GM13976 (cell line): ENCODE measurements around the gene HCFC1.

ENCODE experiments used
- DNase-seq: peaks from one replicate; pipeline ENCODE4 v3.0.0; 2012; ENCODE audit warnings: low spot score
- in situ Hi-C: fragments of 300-500 bp; cut with MboI; formaldehyde crosslinking; loops from one replicate; pipeline ENCODE4 v1.12.0; 2022; ENCODE audit warnings: low sequenced_read_pairs, mixed read lengths, inconsistent platforms; ENCODE audit not compliant: unreplicated experiment
- TF ChIP-seq, protein P1 (sequence below): IDR thresholded peaks from 2 replicates; pipeline ENCODE4 v1.5.1; 2012; ENCODE audit warnings: borderline replicate concordance, mild to moderate bottlenecking; ENCODE audit not compliant: insufficient read depth; ENCODE audit errors: extremely low read depth, missing control alignments, control extremely low read depth

Gene HCFC1

DNA sequence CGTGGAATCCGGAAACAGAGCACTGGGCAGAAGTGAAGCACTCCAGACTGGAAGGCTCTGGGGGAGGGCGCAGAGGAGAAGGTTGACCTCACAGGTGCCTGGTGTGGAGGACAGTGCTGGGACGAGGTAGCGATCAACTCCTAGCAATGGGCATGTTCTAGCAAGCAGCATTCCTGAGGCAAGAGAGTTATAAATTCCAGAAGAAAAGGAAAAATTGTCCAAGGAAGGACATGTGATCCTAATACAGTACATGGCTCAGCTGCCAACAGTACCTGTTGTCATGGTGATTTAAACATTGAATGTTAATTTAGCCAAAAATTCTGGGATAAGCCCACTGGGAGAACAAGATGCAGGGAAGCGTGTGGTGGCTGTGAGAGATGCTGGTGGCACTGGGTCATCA lies 53.7 kb downstream of the HCFC1 start:
- no peak for DNase-seq
- in situ Hi-C loops = no loop called here
- TF ChIP-seq, protein P1, sequence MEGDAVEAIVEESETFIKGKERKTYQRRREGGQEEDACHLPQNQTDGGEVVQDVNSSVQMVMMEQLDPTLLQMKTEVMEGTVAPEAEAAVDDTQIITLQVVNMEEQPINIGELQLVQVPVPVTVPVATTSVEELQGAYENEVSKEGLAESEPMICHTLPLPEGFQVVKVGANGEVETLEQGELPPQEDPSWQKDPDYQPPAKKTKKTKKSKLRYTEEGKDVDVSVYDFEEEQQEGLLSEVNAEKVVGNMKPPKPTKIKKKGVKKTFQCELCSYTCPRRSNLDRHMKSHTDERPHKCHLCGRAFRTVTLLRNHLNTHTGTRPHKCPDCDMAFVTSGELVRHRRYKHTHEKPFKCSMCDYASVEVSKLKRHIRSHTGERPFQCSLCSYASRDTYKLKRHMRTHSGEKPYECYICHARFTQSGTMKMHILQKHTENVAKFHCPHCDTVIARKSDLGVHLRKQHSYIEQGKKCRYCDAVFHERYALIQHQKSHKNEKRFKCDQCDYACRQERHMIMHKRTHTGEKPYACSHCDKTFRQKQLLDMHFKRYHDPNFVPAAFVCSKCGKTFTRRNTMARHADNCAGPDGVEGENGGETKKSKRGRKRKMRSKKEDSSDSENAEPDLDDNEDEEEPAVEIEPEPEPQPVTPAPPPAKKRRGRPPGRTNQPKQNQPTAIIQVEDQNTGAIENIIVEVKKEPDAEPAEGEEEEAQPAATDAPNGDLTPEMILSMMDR = no peak

DNA sequence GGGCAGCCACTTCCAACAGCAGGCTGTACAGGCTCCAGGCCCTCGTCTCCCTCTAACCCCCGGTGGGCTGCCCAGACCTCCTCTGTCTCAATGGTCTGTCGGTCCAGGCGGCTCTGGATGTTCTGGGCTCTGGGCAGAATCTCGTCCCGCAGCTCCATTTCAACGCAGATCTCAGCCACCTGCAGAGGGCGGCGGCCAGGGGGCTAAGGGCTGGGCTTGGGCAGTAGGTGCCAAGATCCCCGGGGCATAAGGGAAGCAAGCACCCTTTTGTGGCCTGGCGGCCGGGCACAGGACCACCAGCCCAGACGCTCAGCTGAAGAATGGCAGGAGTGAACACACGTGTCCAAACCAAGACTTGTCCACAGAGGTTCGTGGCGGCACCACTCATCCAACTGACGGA lies 57.9 kb downstream of the HCFC1 start:
- TF ChIP-seq, protein P1 = no peak
- in situ Hi-C loops = no loop called here

DNA sequence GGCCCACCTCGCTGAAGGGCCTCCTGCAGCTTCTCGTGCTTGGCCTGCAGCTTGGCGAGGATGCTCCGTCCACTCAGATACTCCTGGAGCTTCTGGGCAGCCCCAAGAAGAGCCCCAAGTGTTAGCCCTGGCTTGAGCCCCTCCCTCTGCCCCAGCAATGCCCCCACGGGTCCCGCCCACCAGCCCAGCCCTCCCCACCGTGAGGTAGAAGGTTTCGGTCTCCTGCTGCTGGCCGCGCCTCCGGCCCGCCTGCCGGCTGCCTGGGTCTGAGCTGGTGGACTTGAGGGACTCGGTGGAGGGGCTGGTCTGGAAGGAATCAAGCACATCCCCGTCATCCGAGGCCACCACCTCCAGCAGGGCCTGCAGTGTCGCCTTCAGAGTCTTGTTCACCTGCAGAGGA lies 58.4 kb downstream of the HCFC1 start:
- DNase-seq = no peak
- TF ChIP-seq, protein P1 = no peak
- in situ Hi-C loops = no loop called here

More for the DNA sequence above, 57.9 kb downstream of the HCFC1 start:
- DNase-seq = no peak

DNA sequence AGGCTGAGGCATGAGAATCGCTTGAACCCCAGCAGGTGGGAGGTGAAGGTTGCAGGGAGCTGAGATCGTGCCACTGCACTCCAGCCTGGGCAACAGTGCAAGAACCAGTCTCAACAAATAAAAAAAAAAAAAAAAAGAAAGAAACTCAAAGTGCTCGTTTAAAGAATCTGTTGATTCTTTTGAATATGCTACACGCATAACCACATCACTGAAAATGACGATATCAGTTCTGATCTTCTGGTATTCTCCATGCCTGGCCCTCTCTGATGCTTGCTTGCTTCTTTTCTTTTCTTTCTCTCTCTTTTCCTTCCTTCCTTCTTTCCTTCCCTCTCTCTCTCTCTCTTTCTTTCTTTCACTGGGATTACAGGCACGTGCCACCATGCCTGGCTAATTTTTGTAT lies 59.8 kb downstream of the HCFC1 start:
- in situ Hi-C loops = no loop called here
- TF ChIP-seq, protein P1 = no peak
- no peak for DNase-seq

DNA sequence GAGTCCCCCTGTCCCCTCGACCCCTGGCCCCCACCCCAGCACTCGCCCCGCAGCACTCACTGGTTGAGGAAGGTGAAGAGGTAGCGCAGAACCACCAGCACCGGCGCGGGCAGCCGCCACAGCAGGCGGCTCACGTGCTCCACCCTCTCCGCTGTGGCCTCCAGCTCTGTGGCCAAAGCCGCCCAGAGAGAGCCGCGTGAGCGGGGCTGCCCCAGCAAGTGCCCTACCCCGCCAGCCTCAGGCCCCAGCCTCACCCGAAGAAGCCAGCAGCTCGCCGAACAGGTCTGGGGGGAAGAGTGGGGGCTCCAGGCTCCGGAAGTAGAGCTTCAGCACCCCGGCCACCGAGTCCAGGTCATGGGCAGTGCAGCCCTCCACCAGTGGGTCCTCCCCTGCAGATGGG lies 61.2 kb downstream of the HCFC1 start:
- in situ Hi-C loops = no loop called here

DNA sequence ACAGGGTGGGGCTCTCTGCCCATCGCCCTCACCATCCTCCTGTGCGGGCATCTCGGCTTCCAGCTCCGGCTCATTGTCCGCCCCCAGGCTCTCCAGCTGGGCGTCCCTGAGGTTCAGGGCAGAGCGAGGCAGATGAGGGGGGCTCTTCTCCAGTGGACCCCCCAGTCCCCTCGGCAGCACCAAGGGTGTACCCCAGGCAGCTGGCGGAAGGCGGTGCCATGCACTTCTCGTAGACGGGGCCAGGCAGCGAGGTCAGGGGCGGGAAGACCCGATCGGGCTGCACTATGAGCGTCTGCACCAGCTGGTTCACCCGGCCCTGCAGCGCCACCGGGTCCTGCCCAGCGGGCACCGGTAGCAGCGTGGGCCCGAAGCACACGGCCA lies 61.6 kb downstream of the HCFC1 start:
- TF ChIP-seq, protein P1 = no peak
- DNase-seq = no peak
- in situ Hi-C loops = no loop called here

More for the DNA sequence above, 61.2 kb downstream of the HCFC1 start:
- no peak for DNase-seq
- TF ChIP-seq, protein P1 = no peak

DNA sequence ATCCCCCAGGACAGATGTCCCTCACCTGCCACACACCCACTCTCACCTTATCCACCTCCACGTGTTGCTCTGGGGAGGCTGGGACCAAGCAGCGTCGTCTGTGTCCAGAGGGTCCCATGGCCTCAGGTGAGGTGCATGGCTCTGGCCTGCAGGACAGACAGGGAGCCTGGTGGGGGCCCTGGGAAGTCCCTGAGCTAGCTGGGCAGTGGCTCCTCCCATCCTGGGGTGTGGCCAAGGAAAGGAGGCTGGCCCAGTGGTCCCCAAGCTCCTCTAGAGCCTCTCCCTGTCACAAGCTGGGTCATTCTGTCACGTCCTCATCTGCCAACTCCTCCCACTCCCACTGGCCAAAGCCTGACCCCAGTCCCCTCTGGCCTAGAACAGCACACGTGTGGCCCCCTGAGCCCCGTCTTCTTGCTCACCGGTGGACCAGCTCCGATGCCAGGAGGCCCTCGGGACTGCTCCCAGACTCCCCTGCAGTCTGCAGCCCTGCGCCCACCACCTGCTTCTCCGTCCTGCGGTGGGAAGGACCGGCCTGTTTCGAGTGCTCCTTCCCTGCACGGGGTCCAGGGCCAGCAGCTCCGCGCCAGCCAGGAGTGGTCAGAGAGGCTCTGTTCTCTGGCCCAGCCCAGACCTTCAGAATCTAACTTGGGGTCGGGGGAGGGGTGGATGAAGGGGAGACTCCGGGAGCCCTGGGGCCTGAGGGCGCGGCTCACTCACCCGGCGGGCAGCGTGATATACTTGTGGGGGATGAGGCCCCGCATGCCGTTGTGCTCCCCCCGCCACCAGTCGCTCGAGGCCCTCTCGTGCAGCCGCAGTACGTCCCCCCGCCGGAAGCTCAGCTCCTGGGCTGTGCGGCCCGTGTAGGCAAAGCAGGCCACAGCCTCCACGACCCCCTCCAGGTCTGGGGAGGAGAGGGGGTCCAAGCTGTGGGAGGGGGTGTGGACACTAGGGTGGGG lies 62.3 kb downstream of the HCFC1 start:
- TF ChIP-seq, protein P1 = no peak
- in situ Hi-C loops = no loop called here
- DNase-seq = peak; percentile 72
